Brain pericyte (primary cell): ENCODE measurements around the gene SORCS2.

Source experiments
- DNase-seq: peaks from one replicate; pipeline ENCODE4 v3.0.0-alpha.2; 2012; ENCODE audit warnings: low read depth, low spot score

Gene SORCS2

GRCh38 chr4:7192252-7193029, at the start of gene SORCS2:
Gene SORCS2, plus strand, starts transcription at chr4:7192538.
- DNase-seq: no peak

- DNase-seq: no peak
Observed at GRCh38 chr4:7144374-7145290, 47.7 kb upstream of the SORCS2 start.

DNA sequence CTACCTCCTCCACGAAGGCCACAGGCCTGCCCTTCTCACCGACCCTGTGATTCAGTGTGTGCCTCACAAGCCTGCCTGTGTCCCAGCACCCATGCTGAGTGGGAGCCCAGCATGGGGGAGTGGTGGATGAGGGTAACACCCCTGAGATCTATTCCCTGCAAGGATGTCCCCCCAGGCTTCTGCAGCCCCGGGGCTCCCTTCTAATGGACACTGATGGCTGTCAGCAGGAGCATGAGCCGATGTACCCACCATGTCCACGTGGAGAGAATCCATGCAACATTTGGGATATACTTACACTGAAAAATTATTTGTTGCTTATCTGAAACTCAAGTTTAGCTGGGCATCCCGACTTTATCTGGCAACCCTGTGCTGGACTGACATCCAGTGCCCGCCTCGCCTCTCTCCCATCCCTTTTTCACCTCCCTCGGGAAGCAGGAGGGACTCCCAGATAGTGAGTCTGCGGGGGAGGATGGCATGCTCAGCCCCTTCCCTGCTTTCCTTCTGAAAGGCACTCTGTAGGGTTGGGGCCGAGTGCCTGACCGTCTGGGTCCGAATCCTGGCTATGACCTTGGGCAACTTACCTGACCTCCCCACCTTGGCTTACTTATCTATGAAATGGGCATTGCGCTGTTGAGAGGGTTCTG, 46.9 kb upstream of the SORCS2 start:
- DNase-seq: no peak

- DNase-seq: no peak
Observed at GRCh38 chr4:7146059-7146785, 46.1 kb upstream of the SORCS2 start.

GRCh38 chr4:7146786-7147115, 45.6 kb upstream of the SORCS2 start:
- DNase-seq: no peak

GRCh38 chr4:7147261-7147660, 45.1 kb upstream of the SORCS2 start:
- no peak for DNase-seq

GRCh38 chr4:7147661-7148310, 44.6 kb upstream of the SORCS2 start:
- no peak for DNase-seq

- DNase-seq: no peak
Observed at GRCh38 chr4:7148337-7148736, 44.0 kb upstream of the SORCS2 start.

DNA sequence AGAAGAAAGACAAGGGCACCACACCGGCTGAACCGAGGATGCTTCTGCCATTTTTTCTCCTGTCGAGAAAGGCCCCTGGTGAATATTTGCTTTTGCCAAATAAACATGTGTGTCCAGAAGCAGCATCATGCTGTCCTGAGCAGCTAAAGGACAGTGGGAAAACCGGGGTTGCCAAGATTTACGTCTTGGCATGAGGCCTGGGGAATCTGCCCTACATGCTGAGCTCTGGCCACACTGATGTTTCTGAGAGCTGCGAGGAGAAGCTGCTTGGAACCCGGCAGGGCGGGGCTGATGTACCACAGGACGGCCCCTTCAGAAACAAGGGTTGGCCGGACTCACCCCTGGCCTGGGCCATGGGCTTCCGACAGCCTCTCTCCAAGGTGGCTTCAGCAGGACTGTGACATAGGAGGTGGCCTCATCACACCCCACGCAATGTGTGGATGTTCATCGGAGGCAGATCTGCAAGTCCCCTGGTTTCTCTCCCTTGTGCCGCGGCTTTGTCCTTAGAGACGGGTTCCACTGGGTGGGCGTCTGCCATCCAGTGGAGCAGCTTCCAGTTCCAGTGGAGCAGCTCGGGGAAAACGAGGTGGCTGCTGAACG, 42.2 kb upstream of the SORCS2 start:
- DNase-seq: no peak

DNA sequence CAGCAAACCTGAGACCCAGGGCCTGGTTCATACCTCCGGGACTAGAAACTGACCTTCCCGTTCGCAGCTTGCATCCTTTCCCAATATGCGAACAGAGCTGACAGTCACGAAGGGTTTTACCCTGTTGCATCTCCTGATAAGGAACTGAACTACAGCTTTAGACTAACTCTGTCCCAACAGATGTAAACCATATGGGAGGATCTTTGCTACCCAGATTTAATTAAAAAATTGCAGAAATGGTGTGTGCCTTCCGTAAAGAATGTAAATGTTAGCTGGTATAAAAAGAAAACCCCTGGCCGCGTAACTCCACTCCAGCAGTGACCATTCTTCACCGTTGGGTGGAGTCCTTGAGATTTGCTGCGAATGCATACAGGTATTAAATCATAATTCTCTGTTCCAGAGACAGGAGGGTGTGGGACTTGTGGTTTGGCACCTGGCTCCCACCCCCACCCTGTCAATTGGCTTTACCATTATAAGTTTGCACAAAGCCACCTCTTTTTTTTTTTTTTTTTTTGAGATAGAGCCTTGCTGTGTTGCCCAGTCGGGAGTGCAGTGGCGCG, 40.6 kb upstream of the SORCS2 start:
- DNase-seq: no peak

DNA sequence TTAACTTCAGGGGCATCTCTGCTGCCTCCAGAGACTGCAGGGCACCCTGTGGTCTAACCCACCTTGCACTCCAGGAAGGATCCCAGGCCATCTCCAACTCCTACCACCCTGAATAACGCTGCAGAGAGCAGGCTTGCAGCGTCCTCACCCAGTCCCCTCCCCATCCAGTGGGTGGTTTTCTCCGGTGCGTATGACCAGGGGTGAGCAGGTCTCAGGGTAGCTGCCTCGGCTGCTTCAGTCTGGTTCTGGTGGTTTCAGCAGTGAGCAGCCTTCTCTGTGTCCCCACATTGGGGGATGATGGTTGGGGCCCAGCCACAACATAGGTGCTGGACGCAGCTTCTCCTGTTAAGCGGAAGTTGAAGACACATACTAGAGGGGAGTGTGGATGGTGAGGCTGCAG, 38.6 kb upstream of the SORCS2 start:
- no peak for DNase-seq

DNA sequence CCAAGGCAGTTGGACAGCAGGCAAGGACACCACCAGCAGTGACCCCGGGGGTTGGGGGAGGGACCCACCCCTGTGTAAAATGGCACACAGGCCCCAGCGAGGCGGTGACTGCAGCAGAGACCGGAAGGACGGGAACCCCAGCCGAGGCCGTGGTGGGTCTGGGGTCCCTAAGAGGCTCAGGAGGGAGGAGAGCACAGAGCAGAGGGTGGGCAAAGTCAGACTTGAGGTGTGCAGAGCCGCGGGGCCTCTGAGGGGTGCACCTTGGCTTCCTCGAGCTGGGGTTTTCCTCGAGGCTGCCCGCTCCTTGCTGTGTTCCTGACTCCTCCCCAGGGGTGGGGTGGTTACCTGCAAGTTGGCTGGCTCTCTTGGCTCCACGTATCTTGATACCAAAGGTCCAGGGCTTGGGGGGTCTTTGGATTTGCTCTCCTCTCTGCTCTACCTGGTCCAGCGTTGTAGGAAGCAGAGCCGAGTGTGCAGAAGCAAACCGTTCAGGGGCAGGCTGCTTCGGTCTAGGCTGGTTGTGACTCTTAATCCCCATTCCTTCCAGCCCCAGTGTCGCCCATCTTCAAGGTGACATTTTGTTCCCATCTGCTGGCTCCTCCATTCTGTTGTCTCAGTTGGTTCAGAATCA, 37.9 kb upstream of the SORCS2 start:
- no peak for DNase-seq

DNA sequence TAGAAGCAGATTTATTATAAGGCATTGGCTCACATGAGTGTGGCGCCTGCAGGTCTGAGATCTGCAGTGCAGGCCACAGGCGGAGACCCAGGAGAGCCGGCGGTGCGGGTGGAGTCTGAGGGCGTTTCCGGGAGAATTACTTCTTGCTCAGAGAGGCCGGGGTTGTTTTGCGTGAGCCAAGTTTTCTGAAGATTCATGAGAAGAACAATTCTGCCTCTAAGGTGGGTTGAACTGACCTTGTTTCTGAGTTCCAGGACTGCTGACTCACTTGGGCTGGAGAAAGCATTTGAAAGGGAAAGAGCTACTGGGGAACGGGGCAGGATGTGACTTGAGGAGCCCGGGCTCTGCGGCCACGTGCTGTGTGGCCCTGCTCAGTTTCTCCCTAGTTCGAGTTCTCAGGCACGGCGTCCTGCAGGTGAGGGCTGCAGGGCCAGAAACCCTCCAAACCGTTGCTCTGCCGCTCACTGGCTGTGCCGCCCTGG, 36.7 kb upstream of the SORCS2 start:
- DNase-seq: no peak

DNA sequence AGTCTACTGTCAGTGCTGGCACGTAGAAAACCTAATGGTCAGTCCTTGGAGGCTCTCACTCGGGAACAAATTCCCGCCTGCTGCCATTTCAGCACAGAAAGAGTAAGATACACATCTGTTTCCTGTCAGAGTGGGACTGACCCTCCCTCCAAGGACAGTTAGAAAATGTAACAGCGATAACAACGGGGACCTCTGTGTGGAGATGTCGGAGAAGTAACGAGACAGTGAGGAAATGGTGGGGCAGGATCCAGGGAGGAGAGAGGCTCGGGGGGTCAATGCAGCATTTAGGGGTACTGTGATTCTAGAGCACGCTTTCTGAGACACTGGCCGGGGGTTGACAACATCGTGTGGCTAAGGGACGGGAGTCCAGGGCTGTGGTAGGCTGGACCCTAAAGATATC, 36.0 kb upstream of the SORCS2 start:
- DNase-seq: no peak

DNA sequence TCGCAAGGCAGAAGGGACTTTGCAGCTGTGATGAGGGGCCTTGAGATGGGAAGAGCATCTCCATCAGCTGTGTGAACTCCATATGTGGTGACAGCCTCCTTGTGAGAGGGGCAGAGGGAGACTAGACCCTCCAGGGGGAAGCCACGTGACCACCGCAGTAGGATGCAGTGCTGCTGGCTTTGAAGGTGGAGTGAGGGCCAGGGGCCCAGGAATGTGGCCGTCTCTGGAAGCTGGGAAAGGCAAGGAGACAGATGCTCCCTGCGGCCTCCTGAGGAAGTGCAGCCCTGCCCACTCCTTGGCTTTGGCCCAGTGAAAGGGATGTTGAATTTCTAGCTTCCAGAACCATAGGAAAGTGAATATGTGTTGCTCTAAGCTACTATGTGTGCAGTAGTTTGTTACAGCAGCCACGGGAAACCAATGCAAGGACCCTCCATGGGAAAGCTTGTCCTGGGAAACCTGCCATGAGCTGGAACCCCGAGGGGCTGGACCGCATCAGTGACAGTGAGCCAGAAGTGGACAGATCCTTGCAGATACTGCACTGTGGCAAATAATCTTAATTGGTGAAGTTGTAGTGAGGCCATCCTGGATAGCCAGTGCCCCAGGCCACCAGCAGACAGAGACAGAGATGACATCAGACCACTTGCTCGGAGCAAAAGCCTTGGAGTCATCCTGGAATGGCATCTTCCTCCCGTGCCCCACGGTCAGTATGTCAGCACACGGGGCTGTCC, 35.4 kb upstream of the SORCS2 start:
- no peak for DNase-seq

DNA sequence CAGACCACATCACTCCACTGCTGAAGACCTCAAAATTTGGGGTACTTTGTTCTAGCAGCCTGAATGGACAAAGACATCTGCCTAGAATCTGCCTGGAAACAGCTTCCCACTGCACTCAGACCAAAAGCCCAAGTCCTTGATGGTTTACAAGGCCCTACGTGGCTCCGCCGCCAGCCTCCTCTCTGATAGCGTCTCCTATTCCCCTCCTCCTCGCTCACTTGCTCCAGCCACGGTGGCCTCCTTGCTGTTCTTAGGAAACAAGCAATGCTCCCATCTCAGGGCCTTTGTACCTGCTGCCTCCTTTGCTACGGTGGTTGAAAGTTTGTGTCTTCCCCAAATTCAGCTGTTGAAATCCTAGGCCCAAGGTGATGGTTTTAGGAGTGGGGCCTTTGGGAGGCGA, 34.7 kb upstream of the SORCS2 start:
- DNase-seq: no peak

GRCh38 chr4:7158081-7158750, 34.1 kb upstream of the SORCS2 start:
- no peak for DNase-seq

- no peak for DNase-seq
Observed at GRCh38 chr4:7158991-7159390, 33.3 kb upstream of the SORCS2 start.

- no peak for DNase-seq
Observed at GRCh38 chr4:7159923-7160322, 32.4 kb upstream of the SORCS2 start.
